CD4-positive, CD25-positive, alpha-beta regulatory T cell (primary cell): Measurements from ENCODE around the gene FAM149B1. TPM values are rescaled to one million over a fixed set of nuclear protein-coding genes. Genes with fewer than 3 reads are reported as not detected.
"Not testable (repeated sequence)": the region's sequence is repeated elsewhere in the genome, so short reads cannot be mapped to it uniquely, and the experiment has no call there.

Experiments
- ATAC-seq, 2 donors: fragments of 150-1000 bp; cut with Tn5 transposase; one replicate each; pipeline ENCODE4 v1.10.0; 2021; ENCODE audit warnings: low read depth in 2 of 2, moderate number of reproducible peaks in 2 of 2, moderate library complexity in 1 of 2
- DNase-seq, 3 donors: peaks; one replicate each; pipeline versions ENCODE4 v3.0.0 to v3.0.0-alpha.2; 2012 to 2022; ENCODE audit warnings: mixed read lengths in 1 of 3
- H3K27ac ChIP-seq: one replicate; pipeline ENCODE4 v1.7.0; 2013; ENCODE audit warnings: mild to moderate bottlenecking, low read length; ENCODE audit not compliant: insufficient read depth, poor library complexity, severe bottlenecking
- H3K27me3 ChIP-seq: one replicate; pipeline ENCODE4 v1.7.0; 2013; ENCODE audit warnings: low read length; ENCODE audit not compliant: control insufficient read depth, insufficient read depth
- H3K36me3 ChIP-seq: one replicate; pipeline ENCODE4 v1.7.0; 2013; ENCODE audit warnings: mild to moderate bottlenecking, low read length, moderate library complexity; ENCODE audit not compliant: control insufficient read depth, insufficient read depth
- H3K4me1 ChIP-seq: 2 replicates; pipeline ENCODE4 v1.7.0; 2013; ENCODE audit warnings: mild to moderate bottlenecking, low read length; ENCODE audit not compliant: insufficient read depth, control insufficient read depth, poor library complexity, severe bottlenecking
- H3K4me3 ChIP-seq: one replicate; pipeline ENCODE4 v1.7.0; 2013; ENCODE audit warnings: low read depth, mild to moderate bottlenecking, low read length, moderate library complexity
- H3K9me3 ChIP-seq, 2 experiments: 1 replicate in 1 of 2; 2 replicates in 1 of 2; pipeline ENCODE4 v1.7.0; 2013; ENCODE audit warnings: low read length in 2 of 2, mild to moderate bottlenecking in 1 of 2, moderate library complexity in 1 of 2; ENCODE audit not compliant: control insufficient read depth in 2 of 2
- H3K27ac Mint-ChIP-seq, 3 donors: one replicate each; pipeline ENCODE4 v1.8.0; 2020 to 2022; ENCODE audit warnings: mild to moderate bottlenecking in 3 of 3, mixed read lengths in 3 of 3, moderate library complexity in 2 of 3
- H3K27me3 Mint-ChIP-seq: one replicate; pipeline ENCODE4 v1.8.0; 2022; ENCODE audit warnings: mild to moderate bottlenecking, mixed read lengths
- H3K36me3 Mint-ChIP-seq: one replicate; pipeline ENCODE4 v1.8.0; 2020; ENCODE audit warnings: mixed read lengths
- H3K4me1 Mint-ChIP-seq, 4 donors: one replicate each; pipeline ENCODE4 v1.8.0; 2020 to 2022; ENCODE audit warnings: mixed read lengths in 4 of 4, mild to moderate bottlenecking in 1 of 4
- H3K4me3 Mint-ChIP-seq, 4 donors: one replicate each; pipeline ENCODE4 v1.8.0; 2020 to 2022; ENCODE audit warnings: mild to moderate bottlenecking in 4 of 4, mixed read lengths in 4 of 4, moderate library complexity in 3 of 4
- H3K9me3 Mint-ChIP-seq, 7 donors: one replicate each; pipeline ENCODE4 v1.8.0; 2020 to 2022; ENCODE audit warnings: mixed read lengths in 7 of 7, mild to moderate bottlenecking in 3 of 7, moderate library complexity in 2 of 7
- polyA plus RNA-seq, 4 donors: library from polyadenylated mRNA; unstranded; fragments of 300-500 nt; fragmentation: Illumina TruSeq; gene quantifications; one replicate each; pipeline ENCODE4 v1.2.3, GENCODE V29; 2021
- total RNA-seq: library from RNA; stranded (reverse); gene quantifications from one replicate; pipeline ENCODE4 v1.2.3, GENCODE V29; 2022

Gene FAM149B1
- total and polyA plus RNA-seq, 5 donors from 2014 or later, result 4.9 to 10.1 (median 5.2) TPM

DNA sequence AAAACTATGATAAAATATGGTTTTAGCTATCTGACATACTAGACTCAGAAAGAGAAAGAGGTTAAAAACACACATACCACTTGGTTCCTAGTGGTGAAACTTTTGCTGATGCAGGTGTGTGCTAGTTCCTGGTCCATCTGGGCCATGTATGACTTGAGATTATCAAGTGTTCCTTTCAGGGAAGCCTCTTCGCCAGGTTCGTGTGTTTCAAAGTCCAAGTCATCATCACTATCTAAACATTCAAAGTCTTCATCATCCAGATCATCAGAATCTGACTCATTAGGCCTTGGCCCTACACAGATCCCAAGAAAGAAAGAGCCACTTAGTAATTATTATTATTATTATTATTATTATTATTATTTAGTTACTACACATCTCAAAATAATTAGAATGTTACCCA, 31.3 kb upstream of the FAM149B1 start:
- no peak overlapping the region for H3K27ac Mint-ChIP-seq
- H3K36me3 ChIP-seq, result peaks cover 82% of the 10 kb centered on the region

GRCh38 chr10:73139251-73139650, 28.7 kb upstream of the FAM149B1 start:
- Mint-ChIP-seq H3K9me3 (no peaks in the 10 kb centered on the region), H3K4me1 (peaks cover 0 to 8% (median 3%) of the 10 kb centered on the region in 4 donors), H3K36me3 (peaks cover 47% of the 10 kb centered on the region), H3K4me3 (no peak overlapping the region), H3K27me3 (no peaks in the 10 kb centered on the region), H3K27ac (peak overlapping the region in 1 of 3 donors; percentile 67)
- H3K27me3 ChIP-seq, result no peaks in the 10 kb centered on the region
- no peaks in the 10 kb centered on the region for H3K9me3 ChIP-seq
- H3K36me3 ChIP-seq, result peaks cover 77% of the 10 kb centered on the region
- H3K4me1 ChIP-seq, result no peaks in the 10 kb centered on the region
- DNase-seq (no peak), ATAC-seq (no peak)
- no peak overlapping the region for H3K4me3 ChIP-seq
- no peak overlapping the region for H3K27ac ChIP-seq

More for the DNA sequence above, 31.3 kb upstream of the FAM149B1 start:
- no peak overlapping the region for H3K27ac ChIP-seq
- peaks cover 0 to 6% (median 2%) of the 10 kb centered on the region in 4 donors for H3K4me1 Mint-ChIP-seq
- DNase-seq (no peak), ATAC-seq (no peak)
- H3K9me3 ChIP-seq, result no peaks in the 10 kb centered on the region
- H3K4me3 Mint-ChIP-seq, result no peak overlapping the region
- peaks cover 55% of the 10 kb centered on the region for H3K36me3 Mint-ChIP-seq
- H3K27me3 Mint-ChIP-seq, result no peaks in the 10 kb centered on the region
- no peaks in the 10 kb centered on the region for H3K27me3 ChIP-seq
- no peaks in the 10 kb centered on the region for H3K9me3 Mint-ChIP-seq
- no peaks in the 10 kb centered on the region for H3K4me1 ChIP-seq
- no peak overlapping the region for H3K4me3 ChIP-seq

- no peaks in the 10 kb centered on the region for H3K9me3 ChIP-seq
- no peaks in the 10 kb centered on the region for H3K27me3 Mint-ChIP-seq
- no peaks in the 10 kb centered on the region for H3K4me1 ChIP-seq
- no peak overlapping the region for H3K27ac Mint-ChIP-seq
- H3K27ac ChIP-seq, result no peak overlapping the region
- no peaks in the 10 kb centered on the region for H3K27me3 ChIP-seq
- no peak for ATAC-seq
- peaks cover 0 to 8% (median 2%) of the 10 kb centered on the region in 4 donors for H3K4me1 Mint-ChIP-seq
- no peaks in the 10 kb centered on the region for H3K9me3 Mint-ChIP-seq
- peaks cover 75% of the 10 kb centered on the region for H3K36me3 ChIP-seq
- no peak for DNase-seq
- no peak overlapping the region for H3K4me3 ChIP-seq
- H3K4me3 Mint-ChIP-seq, result no peak overlapping the region
- H3K36me3 Mint-ChIP-seq, result peaks cover 34% of the 10 kb centered on the region
Observed at GRCh38 chr10:73141603-73142002, 26.3 kb upstream of the FAM149B1 start.

GRCh38 chr10:73150633-73151413, 17.1 kb upstream of the FAM149B1 start:
- not testable (repeated sequence) for H3K9me3 Mint-ChIP-seq, H3K4me1 Mint-ChIP-seq, ATAC-seq, DNase-seq, H3K4me3 ChIP-seq, H3K27me3 ChIP-seq, H3K4me1 ChIP-seq, H3K4me3 Mint-ChIP-seq, H3K9me3 ChIP-seq, H3K27ac ChIP-seq, H3K27me3 Mint-ChIP-seq
- Mint-ChIP-seq H3K36me3 (peaks cover 36% of the 10 kb centered on the region), H3K27ac (peak overlapping the region in 1 of 3 donors; percentile 60)
- H3K36me3 ChIP-seq, result peaks cover 69% of the 10 kb centered on the region

DNA sequence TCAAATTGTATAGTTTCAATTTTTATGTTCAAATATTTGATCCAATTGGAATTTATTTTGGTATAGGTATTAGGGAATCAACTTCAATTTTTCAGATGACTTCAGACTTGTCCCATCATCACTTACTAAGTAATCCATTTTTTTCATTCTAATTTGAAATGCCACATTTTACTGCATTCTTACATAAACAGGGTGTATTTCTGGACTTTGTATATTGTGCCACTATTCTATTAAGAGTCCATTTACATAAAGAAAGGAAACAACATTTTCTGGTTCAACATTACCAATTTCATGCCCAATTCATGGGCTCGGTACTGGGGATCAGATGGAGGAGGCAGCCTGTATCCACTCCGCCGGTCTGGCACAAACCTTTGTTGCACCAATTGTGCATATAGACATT, 15.9 kb upstream of the FAM149B1 start:
- peaks cover 0 to 6% (median 5%) of the 10 kb centered on the region in 4 donors for H3K4me1 Mint-ChIP-seq
- no peak for ATAC-seq
- peaks cover 40% of the 10 kb centered on the region for H3K36me3 Mint-ChIP-seq
- DNase-seq, result no peak
- Histone ChIP-seq H3K4me3 (no peak overlapping the region), H3K4me1 (no peaks in the 10 kb centered on the region), H3K9me3 (no peaks in the 10 kb centered on the region), H3K27ac (no peak overlapping the region), H3K27me3 (no peaks in the 10 kb centered on the region), H3K36me3 (peaks cover 70% of the 10 kb centered on the region)
- no peaks in the 10 kb centered on the region for H3K27me3 Mint-ChIP-seq
- H3K27ac Mint-ChIP-seq, result no peak overlapping the region
- H3K9me3 Mint-ChIP-seq, result peaks cover 0 to 2% (median 0%) of the 10 kb centered on the region in 7 donors
- H3K4me3 Mint-ChIP-seq, result no peak overlapping the region

DNA sequence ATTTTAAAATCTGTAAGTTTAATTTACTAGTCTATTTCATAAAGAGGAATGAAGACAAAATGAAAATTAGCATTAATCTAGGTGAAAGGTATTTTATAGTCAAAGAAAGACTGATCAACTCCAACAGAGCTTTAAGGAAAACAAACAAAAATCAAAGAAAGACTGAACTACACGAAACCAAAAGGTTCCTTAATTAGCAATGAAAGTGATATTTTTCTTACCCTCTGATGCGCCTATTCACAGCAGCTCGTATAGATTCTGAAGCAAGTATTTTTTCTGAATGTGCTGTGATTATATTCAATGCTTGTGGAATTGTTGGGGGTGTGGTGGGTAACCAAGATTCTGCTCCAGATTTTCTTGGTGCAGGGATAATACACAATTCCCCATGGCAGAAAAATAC, 11.9 kb upstream of the FAM149B1 start:
- no peaks in the 10 kb centered on the region for H3K27me3 Mint-ChIP-seq
- no peaks in the 10 kb centered on the region for H3K9me3 ChIP-seq
- peaks cover 12 to 17% (median 13%) of the 10 kb centered on the region in 4 donors for H3K4me1 Mint-ChIP-seq
- H3K27ac ChIP-seq, result no peak overlapping the region
- H3K36me3 Mint-ChIP-seq, result peaks cover 30% of the 10 kb centered on the region
- H3K36me3 ChIP-seq, result peaks cover 50% of the 10 kb centered on the region
- DNase-seq, result no peak
- H3K4me1 ChIP-seq, result peaks cover 4% of the 10 kb centered on the region
- no peak overlapping the region for H3K4me3 Mint-ChIP-seq
- ATAC-seq, result no peak
- H3K27me3 ChIP-seq, result no peaks in the 10 kb centered on the region
- peak overlapping the region in 1 of 3 donors; percentile 31 for H3K27ac Mint-ChIP-seq
- H3K9me3 Mint-ChIP-seq, result no peaks in the 10 kb centered on the region
- no peak overlapping the region for H3K4me3 ChIP-seq

GRCh38 chr10:73159038-73159648, 8.8 kb upstream of the FAM149B1 start:
- peaks cover 28% of the 10 kb centered on the region for H3K36me3 Mint-ChIP-seq
- H3K27ac Mint-ChIP-seq, result no peak overlapping the region
- peak overlapping the region; percentile 63 for H3K27ac ChIP-seq

More at GRCh38 chr10:73159038-73159648, 8.8 kb upstream of the FAM149B1 start:
- Histone ChIP-seq H3K9me3 (no peaks in the 10 kb centered on the region), H3K4me1 (peaks cover 9% of the 10 kb centered on the region), H3K27me3 (no peaks in the 10 kb centered on the region), H3K4me3 (no peak overlapping the region), H3K36me3 (peaks cover 50% of the 10 kb centered on the region)
- Mint-ChIP-seq H3K4me3 (no peak overlapping the region), H3K4me1 (peaks cover 23 to 43% (median 38%) of the 10 kb centered on the region in 4 donors), H3K9me3 (no peaks in the 10 kb centered on the region), H3K27me3 (no peaks in the 10 kb centered on the region)
- ATAC-seq (peak in 1 of 2 donors; percentile 73), DNase-seq (peak; percentile 39 to 62 (median 61))
